Left hindlimb (tissue), 1 donor: ENCODE measurements around the gene ZNF879.

Experiments used
- DNase-seq: peaks from one replicate; pipeline ENCODE4 v3.0.0-alpha.2; 2018

The ZNF879 gene

GRCh38 chr5:179023528-179024189 is at the start of gene ZNF879:
ZNF879 (plus strand) TSS chr5:179023804; CDS start chr5:179025005, 1,201 bp downstream.
- DNase-seq: peak; percentile 96

GRCh38 chr5:178981381-178981780 is 42.2 kb upstream of the ZNF879 start:
- no peak for DNase-seq

GRCh38 chr5:178982941-178983340 is 40.7 kb upstream of the ZNF879 start:
- DNase-seq: no peak

GRCh38 chr5:178983728-178984127 is 39.9 kb upstream of the ZNF879 start:
- no peak for DNase-seq

GRCh38 chr5:178984145-178985072 is 39.2 kb upstream of the ZNF879 start:
- no peak for DNase-seq

GRCh38 chr5:178986326-178986960 is 37.2 kb upstream of the ZNF879 start:
- DNase-seq: no peak

GRCh38 chr5:178988436-178989220 is 35.0 kb upstream of the ZNF879 start:
- no peak for DNase-seq

- no peak for DNase-seq
Measured at GRCh38 chr5:178989311-178989710, 34.3 kb upstream of the ZNF879 start.

- no peak for DNase-seq
Measured at GRCh38 chr5:178990491-178990890, 33.1 kb upstream of the ZNF879 start.

GRCh38 chr5:178991190-178992145 is 32.1 kb upstream of the ZNF879 start:
- DNase-seq: no peak

GRCh38 chr5:178992291-178992895 is 31.2 kb upstream of the ZNF879 start:
- no peak for DNase-seq

- DNase-seq: no peak
Measured at GRCh38 chr5:178993236-178993765, 30.3 kb upstream of the ZNF879 start.

- DNase-seq: no peak
Measured at GRCh38 chr5:178993955-178994579, 29.5 kb upstream of the ZNF879 start.

- DNase-seq: no peak
Measured at GRCh38 chr5:178994580-178995340, 28.8 kb upstream of the ZNF879 start, which contains the start of gene GRM6. GRM6 (minus strand) TSS chr5:178995320; CDS start chr5:178994944, 376 bp downstream.

GRCh38 chr5:178995341-178995690 is 28.3 kb upstream of the ZNF879 start:
- no peak for DNase-seq

GRCh38 chr5:178996156-178996555 is 27.4 kb upstream of the ZNF879 start:
- DNase-seq: no peak

- DNase-seq: no peak
Measured at GRCh38 chr5:178997191-178997590, 26.4 kb upstream of the ZNF879 start.

GRCh38 chr5:178998441-178998840 is 25.2 kb upstream of the ZNF879 start:
- DNase-seq: no peak

- DNase-seq: no peak
Measured at GRCh38 chr5:179006564-179006963, 17.0 kb upstream of the ZNF879 start.
